Liver (tissue), 9 donors: Measurements from ENCODE around the gene JAZF1. TPM values are rescaled to one million over a fixed set of nuclear protein-coding genes. Genes with fewer than 3 reads are reported as not detected.

ENCODE experiments used
- DNase-seq: peaks from one replicate; pipeline ENCODE4 v3.0.0-alpha.2; 2017; ENCODE audit warnings: low spot score
- H3K27ac ChIP-seq, 2 donors: one replicate each; pipeline ENCODE4 v1.7.0; 2013; ENCODE audit warnings: inconsistent platforms in 2 of 2, low read length in 2 of 2, control low read depth in 1 of 2, low read depth in 1 of 2, mild to moderate bottlenecking in 1 of 2
- H3K27me3 ChIP-seq, 4 donors: one replicate each; pipeline versions ENCODE4 v1.6.1 to v1.7.0; 2013; ENCODE audit warnings: low read length in 3 of 4, inconsistent platforms in 1 of 4, mild to moderate bottlenecking in 1 of 4, moderate library complexity in 1 of 4; ENCODE audit not compliant: control insufficient read depth in 4 of 4, insufficient read depth in 4 of 4
- H3K36me3 ChIP-seq, 4 donors: one replicate each; pipeline versions ENCODE4 v1.6.1 to v1.7.0; 2013; ENCODE audit warnings: low read length in 3 of 4, mild to moderate bottlenecking in 3 of 4, low read depth in 1 of 4, moderate library complexity in 1 of 4; ENCODE audit not compliant: control insufficient read depth in 4 of 4, insufficient read depth in 3 of 4
- H3K4me1 ChIP-seq, 4 donors: one replicate each; pipeline versions ENCODE4 v1.6.1 to v1.7.0; 2013; ENCODE audit warnings: low read length in 3 of 4, mild to moderate bottlenecking in 3 of 4, moderate library complexity in 1 of 4; ENCODE audit not compliant: control insufficient read depth in 4 of 4, insufficient read depth in 4 of 4
- H3K4me3 ChIP-seq, 3 donors: one replicate each; pipeline versions ENCODE4 v1.6.1 to v1.7.0; 2013; ENCODE audit warnings: low read length in 3 of 3, control low read depth in 1 of 3, low read depth in 1 of 3, mild to moderate bottlenecking in 1 of 3
- H3K9ac ChIP-seq, 2 donors: one replicate each; pipeline ENCODE4 v1.7.0; 2013; ENCODE audit warnings: low read length in 2 of 2, mild to moderate bottlenecking in 2 of 2, moderate library complexity in 2 of 2, control low read depth in 1 of 2, low read depth in 1 of 2
- H3K9me3 ChIP-seq, 4 donors: one replicate each; pipeline versions ENCODE4 v1.6.1 to v1.7.0; 2013; ENCODE audit warnings: low read length in 3 of 4; ENCODE audit not compliant: control insufficient read depth in 4 of 4
- ATF3 ChIP-seq: IDR thresholded peaks from 2 replicates; pipeline ENCODE4 v1.6.1; 2016; ENCODE audit warnings: antibody characterized with exemption
- CTCF ChIP-seq: fragments of 150-350 bp; IDR thresholded peaks from 2 replicates; pipeline ENCODE4 v1.5.1; 2017; ENCODE audit warnings: improper control_type of control experiment, low read depth, low read length; ENCODE audit not compliant: missing input control
- EGR1 ChIP-seq, 2 donors: IDR thresholded peaks; 2 replicates each; pipeline ENCODE4 v1.6.1; 2016 to 2018; ENCODE audit warnings: antibody characterized with exemption in 2 of 2, low read depth in 2 of 2
- FOXA1 ChIP-seq: IDR thresholded peaks from 2 replicates; pipeline ENCODE4 v1.6.1; 2016; ENCODE audit warnings: antibody characterized with exemption
- FOXA2 ChIP-seq: IDR thresholded peaks from 2 replicates; pipeline ENCODE4 v1.6.1; 2016; ENCODE audit warnings: antibody characterized with exemption
- HNF4A ChIP-seq, 2 donors: conservative IDR thresholded peaks; 2 replicates each; pipeline ENCODE4 v1.6.1; 2016; ENCODE audit warnings: antibody characterized with exemption in 2 of 2, mild to moderate bottlenecking in 2 of 2
- JUND ChIP-seq, 2 donors: IDR thresholded peaks; 2 replicates each; pipeline ENCODE4 v1.6.1; 2016; ENCODE audit warnings: antibody characterized with exemption in 2 of 2
- MAX ChIP-seq: IDR thresholded peaks from 2 replicates; pipeline ENCODE4 v1.6.1; 2016; ENCODE audit warnings: antibody characterized with exemption
- NR2F2 ChIP-seq: IDR thresholded peaks from 2 replicates; pipeline ENCODE4 v1.6.1; 2016; ENCODE audit warnings: antibody characterized with exemption
- RAD21 ChIP-seq, 2 donors: IDR thresholded peaks; 2 replicates each; pipeline ENCODE4 v1.6.1; 2016; ENCODE audit warnings: antibody characterized with exemption in 2 of 2, mild to moderate bottlenecking in 2 of 2
- REST ChIP-seq: IDR thresholded peaks from 2 replicates; pipeline ENCODE4 v1.6.1; 2016; ENCODE audit warnings: antibody characterized with exemption, mild to moderate bottlenecking
- SP1 ChIP-seq: IDR thresholded peaks from 2 replicates; pipeline ENCODE4 v1.6.1; 2018; ENCODE audit warnings: antibody characterized with exemption, mild to moderate bottlenecking
- YY1 ChIP-seq: IDR thresholded peaks from 2 replicates; pipeline ENCODE4 v1.6.1; 2016; ENCODE audit warnings: antibody characterized with exemption, mild to moderate bottlenecking
- WGBS: extraction: QIAGEN DNeasy Blood & Tissue Kit; methylation state at CpG from one replicate; pipeline ENCODE4 v1.1.7; 2013; 5-methylcytosine and 5-hydroxymethylcytosine counted together
- polyA plus RNA-seq, 2 donors: library from polyadenylated mRNA; stranded (reverse) in 1 of 2; unstranded in 1 of 2; fragments of 200-250 nt in 1 of 2; fragments of >200 nt in 1 of 2; fragmentation: Nextera tagmentation in 1 of 2; extraction: Ambion mirVana in 1 of 2; gene quantifications; one replicate each; pipeline versions ENCODE4 v1.2.1 to v1.2.3, GENCODE V29; 2013 to 2015
- total RNA-seq, 2 donors: library from RNA; depleted of rRNA; stranded (reverse); fragments of >200 nt; gene quantifications; one replicate each; pipeline ENCODE4 v1.2.3, GENCODE V29; 2014
- donor health status: healthy.
- donor health status: healthy.
- donor health status: healthy.
- donor health status: healthy.
- donor health status: healthy.

JAZF1 gene
- total and polyA plus RNA-seq, 4 donors, result 2.7 to 17.8 (median 4.0) TPM

- DNase-seq, result no peak
- no peak overlapping the region for H3K4me3 ChIP-seq
- H3K9ac ChIP-seq, result no peak overlapping the region
- no peaks in the 10 kb centered on the region for H3K4me1 ChIP-seq
- WGBS, result 97% methylated on average over 1 of the region's 1 CpG
- no peak overlapping the region for H3K27ac ChIP-seq
- H3K27me3 ChIP-seq, result no peaks in the 10 kb centered on the region
- H3K36me3 ChIP-seq, result no peaks in the 10 kb centered on the region
- TF ChIP-seq EGR1 (IDR thresholded peaks at IDR 0.05; ENCODE audit: low read depth in 2 of 2) (no peak), MAX (no peak), REST (no peak), HNF4A (conservative IDR thresholded peaks at IDR 0.05) (no peak), ATF3 (no peak), CTCF (no peak)
- no peaks in the 10 kb centered on the region for H3K9me3 ChIP-seq
These were observed 137.9 kb downstream of the JAZF1 start for GRCh38 chr7:28042721-28043120.

- H3K4me1 ChIP-seq, result peaks cover 0 to 6% (median 5%) of the 10 kb centered on the region in 4 donors
- TF ChIP-seq HNF4A (conservative IDR thresholded peaks at IDR 0.05) (no peak), EGR1 (IDR thresholded peaks at IDR 0.05; ENCODE audit: low read depth in 2 of 2) (no peak), SP1 (no peak), FOXA2 (no peak)
- H3K4me3 ChIP-seq, result no peak overlapping the region
- DNase-seq, result no peak
- H3K9me3 ChIP-seq, result no peaks in the 10 kb centered on the region
- H3K36me3 ChIP-seq, result no peaks in the 10 kb centered on the region
- no peaks in the 10 kb centered on the region for H3K27me3 ChIP-seq
- WGBS, result 94% methylated on average over 5 of the region's 5 CpGs
- no peak overlapping the region for H3K27ac ChIP-seq
- H3K9ac ChIP-seq, result no peak overlapping the region
These were observed 138.9 kb downstream of the JAZF1 start for GRCh38 chr7:28041508-28042314.

GRCh38 chr7:28038175-28038797 lies 142.3 kb downstream of the JAZF1 start:
- Histone ChIP-seq H3K9me3 (no peaks in the 10 kb centered on the region), H3K27ac (no peak overlapping the region), H3K36me3 (no peaks in the 10 kb centered on the region), H3K4me3 (no peak overlapping the region), H3K4me1 (peaks cover 0 to 17% (median 13%) of the 10 kb centered on the region in 4 donors), H3K27me3 (no peaks in the 10 kb centered on the region), H3K9ac (no peak overlapping the region)
- DNase-seq, result no peak
- WGBS, result 72% methylated on average over 1 of the region's 1 CpG
- TF ChIP-seq FOXA2, result no peak
- TF ChIP-seq RAD21 (IDR thresholded peaks at IDR 0.05), result no peak
- TF ChIP-seq MAX, result no peak
- TF ChIP-seq YY1, result no peak
- TF ChIP-seq REST, result no peak
- no peak for TF ChIP-seq CTCF
- no peak for TF ChIP-seq FOXA1
- TF ChIP-seq JUND (IDR thresholded peaks at IDR 0.05), result no peak
- no peak for TF ChIP-seq NR2F2
